Measurements from ENCODE around the gene MRPL24. TPM values are rescaled to one million over a fixed set of nuclear protein-coding genes. Genes with fewer than 3 reads are reported as not detected.
A peak's percentile ranks its signal among the peaks of the same experiment; 100 is the strongest.

Gene MRPL24
- total and polyA plus RNA-seq, 2 of the 4 experiments (the other 2 are of a cell fraction), result 68.8 to 99.5 TPM

- Histone ChIP-seq H2BK15ac (ENCODE audit: low read depth, low read length) (no peak overlapping the region), H2BK120ac (ENCODE audit: low read depth, low read length) (no peak overlapping the region), H2BK5ac (ENCODE audit: low read depth, low read length, poor library complexity, severe bottlenecking) (no peak overlapping the region), H3K9me3 (ENCODE audit: control insufficient read depth, insufficient read depth, low read length) (no peaks in the 10 kb centered on the region), H4K8ac (ENCODE audit: low read depth in 2 of 2, low read length in 2 of 2) (peak overlapping the region in 1 of 2 experiments; percentile 37; a peak in 1 of 4 replicates), H3K4me2 (ENCODE audit: low read depth, low read length) (peak overlapping the region; percentile 62), H4K5ac (ENCODE audit: low read depth, low read length) (no peak overlapping the region), H3K18ac (ENCODE audit: low read depth, low read length) (no peak overlapping the region), H3K9ac (ENCODE audit: low read depth, low read length) (peak overlapping the region; percentile 24), H3K27me3 (ENCODE audit: control insufficient read depth, insufficient read depth, low read length) (no peaks in the 10 kb centered on the region), H4K20me1 (ENCODE audit: insufficient read depth, low read length) (peaks cover 37% of the 10 kb centered on the region), H3K9me1 (ENCODE audit: insufficient read depth, low read length) (peaks cover 8% of the 10 kb centered on the region; the same call in 1 of the 2 replicates), H3K4me1 (ENCODE audit: control insufficient read depth, insufficient read depth, low read length) (peaks cover 8% of the 10 kb centered on the region), H3K4me3 (ENCODE audit: insufficient read depth, low read depth, low read length) (no peak overlapping the region), H3K4ac (ENCODE audit: low read depth, low read length) (no peak overlapping the region), H2AFZ (replicated peaks; ENCODE audit: low read length, poor library complexity) (no peak overlapping the region), H3K14ac (replicated peaks; ENCODE audit: low read depth, low read length) (no peak overlapping the region), H3K56ac (ENCODE audit: extremely low read depth, insufficient read depth, low read length) (no peak overlapping the region), H3K36me3 (ENCODE audit: control insufficient read depth, insufficient read depth, low read length) (peaks cover 24% of the 10 kb centered on the region), H2BK20ac (ENCODE audit: low read depth, low read length) (no peak overlapping the region), H3K27ac (ENCODE audit: insufficient read depth, low read length) (no peak overlapping the region), H3K23ac (ENCODE audit: low read depth, low read length) (no peak overlapping the region), H4K91ac (ENCODE audit: insufficient read depth, low read depth, low read length) (no peak overlapping the region), H2AK9ac (replicated peaks; ENCODE audit: low read depth, low read length, poor library complexity) (peak overlapping the region; percentile 70), H3K79me1 (ENCODE audit: low read depth in 1 of 2, low read length in 2 of 2) (peaks cover 28 to 72% of the 10 kb centered on the region in 2 experiments), H2AK5ac (ENCODE audit: low read depth, low read length) (peak overlapping the region; percentile 84)
- ChIA-PET POLR2A (ENCODE audit: unreplicated experiment) (interaction anchor here (1.2 kb wide), 1 partner anchor 201 kb away, joined by 3 read pairs; no protein-coding TSS in a partner anchor), CTCF (interaction anchor here (0.8 to 6.3 kb wide), 24 partner anchors 9 to 201 kb away, joined by 3 to 104 read pairs (median 5); partner anchors contain the start of genes CRABP2, HAPLN2, NES and NTRK1)
- 32% methylated on average over 6 of the region's 15 CpGs; no CpG with 5 or more reads in 1 of the 2 experiments for WGBS, 2 experiments (ENCODE audit: extremely low coverage in 2 of 2, insufficient read length in 1 of 2)
- no peak for ATAC-seq (ENCODE audit: low read depth)
- intact Hi-C loops (cut with micrococcal nuclease), result loop anchor here (1.0 to 10.0 kb wide), 7 partner anchors 37 to 222 kb away; partner anchors contain the start of genes LRRC71, MEF2D, NTRK1 and PRCC
- TF ChIP-seq SMC3 (IDR thresholded peaks at IDR 0.05; ENCODE audit: low read depth, low read length), result peak; percentile 81
- peak; percentile 76 for TF ChIP-seq RAD21 (IDR thresholded peaks at IDR 0.05; ENCODE audit: low read length)
- TF ChIP-seq, protein P1, sequence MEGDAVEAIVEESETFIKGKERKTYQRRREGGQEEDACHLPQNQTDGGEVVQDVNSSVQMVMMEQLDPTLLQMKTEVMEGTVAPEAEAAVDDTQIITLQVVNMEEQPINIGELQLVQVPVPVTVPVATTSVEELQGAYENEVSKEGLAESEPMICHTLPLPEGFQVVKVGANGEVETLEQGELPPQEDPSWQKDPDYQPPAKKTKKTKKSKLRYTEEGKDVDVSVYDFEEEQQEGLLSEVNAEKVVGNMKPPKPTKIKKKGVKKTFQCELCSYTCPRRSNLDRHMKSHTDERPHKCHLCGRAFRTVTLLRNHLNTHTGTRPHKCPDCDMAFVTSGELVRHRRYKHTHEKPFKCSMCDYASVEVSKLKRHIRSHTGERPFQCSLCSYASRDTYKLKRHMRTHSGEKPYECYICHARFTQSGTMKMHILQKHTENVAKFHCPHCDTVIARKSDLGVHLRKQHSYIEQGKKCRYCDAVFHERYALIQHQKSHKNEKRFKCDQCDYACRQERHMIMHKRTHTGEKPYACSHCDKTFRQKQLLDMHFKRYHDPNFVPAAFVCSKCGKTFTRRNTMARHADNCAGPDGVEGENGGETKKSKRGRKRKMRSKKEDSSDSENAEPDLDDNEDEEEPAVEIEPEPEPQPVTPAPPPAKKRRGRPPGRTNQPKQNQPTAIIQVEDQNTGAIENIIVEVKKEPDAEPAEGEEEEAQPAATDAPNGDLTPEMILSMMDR (conservative IDR thresholded peaks at IDR 0.05; ENCODE audit: low read depth, low read length), result peak; percentile 66
- no peak for TF ChIP-seq CEBPB (IDR thresholded peaks at IDR 0.05; ENCODE audit: low read depth, low read length)
- TF ChIP-seq FOS (IDR thresholded peaks at IDR 0.05; ENCODE audit: low read depth, low read length), result no peak
- DNase-seq, result peak; percentile 66
- no TSS peak for BruUV-seq (replicated peaks)
- dilution Hi-C loops (cut with HindIII; ENCODE audit: low sequenced_read_pairs, unreplicated experiment), result no loop called here
- in situ Hi-C loops (cut with MboI; ENCODE audit: low sequenced_read_pairs), result no loop called here
These were observed 14.2 kb downstream of the MRPL24 start for GRCh38 chr1:156726549-156727226.

Data from IMR-90 (cell line).